HCT116 (cell line): Measurements from ENCODE around the gene ZFYVE27. TPM values are rescaled to one million over a fixed set of nuclear protein-coding genes. Genes with fewer than 3 reads are reported as not detected.

Experiments
- ATAC-seq: fragments of 200-7000 bp; cut with Tn5 transposase; 2 replicates; pipeline ENCODE4 v1.9.1; 2020; ENCODE audit warnings: mild to moderate bottlenecking, moderate library complexity
- BruUV-seq: library from RNA; stranded (reverse); fragments of 400-500 nt; replicated peaks from 2 replicates; lab custom pipeline; 2021; lab: Mats Ljungman, UMichigan
- CTCF ChIA-PET: fragments of 300-600 bp; sonication (Branson Sonifier 250); formaldehyde crosslinking; loops from one replicate; lab custom pipeline; 2021; ENCODE audit warnings: antibody characterized with exemption; lab: Charles Lee
- POLR2A ChIA-PET: fragments of 300-600, 350-600 bp; sonication (Branson Sonifier 250); formaldehyde crosslinking; loops from one replicate; lab custom pipeline; 2021; ENCODE audit warnings: antibody characterized with exemption; lab: Charles Lee
- RAD21 ChIA-PET, 2 experiments: fragments of 300-600 bp; sonication (Branson Sonifier 250); formaldehyde crosslinking; loops; one replicate each; lab custom pipeline; 2023; ENCODE audit warnings: low total read pairs in 2 of 2; ENCODE audit not compliant: uncharacterized antibody in 2 of 2, unreplicated experiment in 2 of 2, low non-redundant PET in 1 of 2; lab: Charles Lee
- DNase-seq: peaks from one replicate; pipeline ENCODE4 v3.0.0-alpha.2; 2010; ENCODE audit warnings: low read depth, low spot score
- H2AFZ ChIP-seq: fragments of 200-600 bp; shearing (Covaris generic), sonication (generic); 2 replicates; pipeline ENCODE4 v1.6.1; 2017; ENCODE audit warnings: low read depth, mixed run types, mixed read lengths, antibody characterized with exemption, low read length; ENCODE audit not compliant: poor library complexity, severe bottlenecking
- H3K27ac ChIP-seq: 2 replicates; pipeline ENCODE4 v1.5.1; 2012; ENCODE audit warnings: low read depth, low read length
- H3K27me3 ChIP-seq: fragments of 200-600 bp; sonication (generic); 2 replicates; pipeline ENCODE4 v1.6.1; 2016; ENCODE audit warnings: mixed run types, low read length, mixed read lengths; ENCODE audit not compliant: insufficient read depth
- H3K36me3 ChIP-seq, 2 experiments: fragments of 200-500 bp in 1 of 2; fragments of 200-600 bp in 1 of 2; sonication (Bioruptor generic) in 1 of 2; sonication (generic) in 1 of 2; 2 replicates each; pipeline versions ENCODE4 v1.5.1 to v1.6.1; 2014 to 2016; ENCODE audit warnings: low read length in 2 of 2, inconsistent platforms in 1 of 2, mixed read lengths in 1 of 2, mixed run types in 1 of 2; ENCODE audit not compliant: insufficient read depth in 2 of 2, control insufficient read depth in 1 of 2
- H3K4me1 ChIP-seq, 2 experiments: fragments of 200-600 bp in 1 of 2; sonication (generic) in 1 of 2; 2 replicates each; pipeline versions ENCODE4 v1.5.1 to v1.6.1; 2012 to 2017; ENCODE audit warnings: low read length in 2 of 2, inconsistent platforms in 1 of 2, mild to moderate bottlenecking in 1 of 2, mixed read lengths in 1 of 2, mixed run types in 1 of 2, moderate library complexity in 1 of 2; ENCODE audit not compliant: insufficient read depth in 2 of 2, control insufficient read depth in 1 of 2
- H3K4me2 ChIP-seq: fragments of 200-600 bp; sonication (generic); 2 replicates; pipeline ENCODE4 v1.6.1; 2017; ENCODE audit warnings: mixed run types, low read length, mixed read lengths
- H3K4me3 ChIP-seq, 2 experiments: fragments of 200-600 bp in 1 of 2; sonication (generic) in 1 of 2; replicated peaks in 1 of 2; 2 replicates each; pipeline ENCODE4 v1.5.1; 2011 to 2016; ENCODE audit warnings: low read length in 2 of 2, control low read depth in 1 of 2, low read depth in 1 of 2, mild to moderate bottlenecking in 1 of 2, mixed read lengths in 1 of 2, mixed run types in 1 of 2
- H3K79me2 ChIP-seq: fragments of 200-600 bp; sonication (generic); 2 replicates; pipeline ENCODE4 v1.6.1; 2017; ENCODE audit warnings: mild to moderate bottlenecking, mixed run types, low read length, moderate library complexity, mixed read lengths; ENCODE audit not compliant: insufficient read depth
- H3K9ac ChIP-seq: fragments of 200-600 bp; sonication (generic); 2 replicates; pipeline ENCODE4 v1.6.1; 2016; ENCODE audit warnings: low read length, mixed read lengths
- H3K9me2 ChIP-seq: fragments of 200-600 bp; sonication (generic), shearing (Covaris generic); 2 replicates; pipeline ENCODE4 v1.6.1; 2017; ENCODE audit warnings: mixed run types, mild to moderate bottlenecking, moderate library complexity; ENCODE audit not compliant: insufficient read depth
- H3K9me3 ChIP-seq, 2 experiments: fragments of 200-500 bp in 1 of 2; fragments of 200-600 bp in 1 of 2; sonication (Bioruptor generic) in 1 of 2; sonication (generic) in 1 of 2; 2 replicates each; pipeline ENCODE4 v1.6.1; 2014 to 2017; ENCODE audit warnings: low read length in 2 of 2, mixed read lengths in 2 of 2, inconsistent platforms in 1 of 2, low read depth in 1 of 2, mild to moderate bottlenecking in 1 of 2, mixed run types in 1 of 2, moderate library complexity in 1 of 2; ENCODE audit not compliant: control insufficient read depth in 1 of 2, insufficient read depth in 1 of 2
- H4K20me1 ChIP-seq: fragments of 200-600 bp; sonication (generic), shearing (Covaris generic); 2 replicates; pipeline ENCODE4 v1.6.1; 2017; ENCODE audit warnings: mixed run types, mild to moderate bottlenecking, moderate library complexity; ENCODE audit not compliant: insufficient read depth
- CEBPB ChIP-seq: IDR thresholded peaks from 2 replicates; pipeline ENCODE4 v1.6.1; 2012; ENCODE audit warnings: low read depth
- EGR1 ChIP-seq: IDR thresholded peaks from 2 replicates; pipeline ENCODE4 v1.6.1; 2012; ENCODE audit warnings: low read depth
- ELF1 ChIP-seq: IDR thresholded peaks from 2 replicates; pipeline ENCODE4 v1.6.1; 2012; ENCODE audit warnings: low read depth, borderline replicate concordance
- EZH2 ChIP-seq: fragments of 200-600 bp; sonication (generic); IDR thresholded peaks from 2 replicates; pipeline ENCODE4 v1.6.1; 2017; ENCODE audit warnings: antibody characterized with exemption, mixed run types
- FOSL1 ChIP-seq: IDR thresholded peaks from 2 replicates; pipeline ENCODE4 v1.6.1; 2012; ENCODE audit warnings: low read depth
- MAX ChIP-seq: IDR thresholded peaks from 2 replicates; pipeline ENCODE4 v1.6.1; 2012
- POLR2A ChIP-seq: IDR thresholded peaks from 2 replicates; pipeline ENCODE4 v1.7.0; 2011; ENCODE audit warnings: borderline replicate concordance; ENCODE audit not compliant: insufficient read depth, insufficient read length; ENCODE audit errors: extremely low read depth
- POLR2AphosphoS5 ChIP-seq: IDR thresholded peaks from 2 replicates; pipeline ENCODE4 v1.6.1; 2011; ENCODE audit warnings: mild to moderate bottlenecking, low read depth, low read length, moderate library complexity
- RAD21 ChIP-seq: IDR thresholded peaks from 2 replicates; pipeline ENCODE4 v1.6.1; 2012; ENCODE audit warnings: low read depth, mild to moderate bottlenecking
- REST ChIP-seq: IDR thresholded peaks from 2 replicates; pipeline ENCODE4 v1.6.1; 2012; ENCODE audit warnings: low read depth
- SIN3A ChIP-seq: IDR thresholded peaks from 2 replicates; pipeline ENCODE4 v1.6.1; 2012; ENCODE audit warnings: low read depth
- SP1 ChIP-seq: IDR thresholded peaks from 2 replicates; pipeline ENCODE4 v1.6.1; 2012; ENCODE audit warnings: low read depth
- SRF ChIP-seq: IDR thresholded peaks from 2 replicates; pipeline ENCODE4 v1.6.1; 2012; ENCODE audit warnings: low read depth
- TCF7L2 ChIP-seq: IDR thresholded peaks from 2 replicates; pipeline ENCODE4 v1.7.0; 2011; ENCODE audit warnings: borderline replicate concordance, inconsistent platforms; ENCODE audit not compliant: insufficient read depth, insufficient read length; ENCODE audit errors: extremely low read depth
- ZFX ChIP-seq: fragments of 450-650 bp; IDR thresholded peaks from 2 replicates; pipeline ENCODE4 v1.6.1; 2017
- ZNF274 ChIP-seq: fragments of 200-500 bp; sonication (Bioruptor generic); IDR thresholded peaks from 2 replicates; pipeline ENCODE4 v1.6.1; 2014; ENCODE audit warnings: mild to moderate bottlenecking, low read depth, low read length, inconsistent platforms
- intact Hi-C: fragments of 100-400 bp; cut with micrococcal nuclease; formaldehyde crosslinking; loops from 2 replicates; pipeline ENCODE4 v1.10.0; 2022
- total RNA-seq: library from RNA; stranded (reverse); gene quantifications from one replicate; pipeline ENCODE4 v1.2.1, GENCODE V29; 2021; ENCODE audit not compliant: unreplicated experiment
- TF ChIP-seq, protein P1 (sequence below), 3 experiments: fragments of 200-600 bp in 1 of 3; sonication (generic) in 1 of 3; IDR thresholded peaks in 2 of 3; conservative IDR thresholded peaks in 1 of 3; 2 replicates each; pipeline ENCODE4 v1.5.1; 2012 to 2017; ENCODE audit warnings: low read depth in 2 of 3, low read length in 2 of 3, antibody characterized with exemption in 1 of 3, borderline replicate concordance in 1 of 3, control low read depth in 1 of 3, mild to moderate bottlenecking in 1 of 3, mixed read lengths in 1 of 3, mixed run types in 1 of 3, moderate library complexity in 1 of 3; ENCODE audit not compliant: insufficient read depth in 1 of 3
- TF ChIP-seq, protein P2 (sequence below): IDR thresholded peaks from 2 replicates; pipeline ENCODE4 v1.6.1; 2012
- TF ChIP-seq, protein P3 (sequence below): IDR thresholded peaks from 2 replicates; pipeline ENCODE4 v1.6.1; 2011; ENCODE audit warnings: mild to moderate bottlenecking, low read length, moderate library complexity; ENCODE audit not compliant: insufficient replicate concordance; ENCODE audit errors: extremely low read depth

Gene ZFYVE27
- total RNA-seq, 1 experiment from 2014 or later: 28.4 TPM

DNA sequence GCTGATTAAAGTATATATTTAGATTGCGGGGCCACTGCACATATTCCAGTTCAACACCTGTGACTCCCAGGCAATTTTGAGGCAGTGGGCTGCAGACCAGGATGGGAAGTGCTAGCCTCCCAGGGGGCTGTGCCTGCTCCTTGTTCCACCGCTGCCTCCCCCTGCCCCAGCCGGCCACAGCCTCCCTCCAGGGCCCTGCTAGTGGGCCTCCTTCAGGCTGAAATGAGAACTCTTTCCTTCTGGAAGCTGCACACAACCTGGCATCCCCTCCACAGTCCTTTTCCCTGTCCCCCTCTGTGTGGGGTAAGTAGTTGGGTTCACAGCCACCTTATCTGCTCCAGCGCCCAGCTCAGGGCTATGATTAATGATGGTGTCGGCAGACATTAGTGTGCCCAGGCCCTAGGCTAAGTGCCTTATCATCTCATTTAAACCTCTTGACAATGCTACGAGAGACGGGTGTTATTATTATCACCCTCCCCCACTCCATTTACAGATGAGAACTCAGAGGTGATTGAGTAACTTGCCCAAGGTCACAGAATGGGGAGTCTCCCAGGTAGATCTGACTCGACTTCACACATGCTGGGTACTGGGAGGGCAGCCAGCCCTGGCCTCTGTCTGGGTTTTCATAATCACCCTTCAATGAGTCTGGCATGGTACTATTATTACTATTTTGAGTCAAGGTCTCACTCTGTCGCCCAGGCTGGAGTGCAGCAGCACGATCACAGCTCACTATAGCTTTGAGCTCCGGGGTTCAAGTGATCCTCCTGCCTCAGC, 45.7 kb downstream of the ZFYVE27 start:
- Histone ChIP-seq H3K9ac (no peak overlapping the region), H2AFZ (no peak overlapping the region), H3K9me3 (no peaks in the 10 kb centered on the region), H3K36me3 (no peaks in the 10 kb centered on the region), H3K79me2 (no peaks in the 10 kb centered on the region), H3K9me2 (no peaks in the 10 kb centered on the region), H3K4me3 (no peak overlapping the region), H3K27me3 (no peaks in the 10 kb centered on the region), H4K20me1 (no peaks in the 10 kb centered on the region), H3K4me1 (no peaks in the 10 kb centered on the region), H3K4me2 (no peak overlapping the region), H3K27ac (no peak overlapping the region)
- no TSS peak for BruUV-seq
- ATAC-seq (no peak), DNase-seq (no peak)
- ChIA-PET RAD21 (no interaction called here), CTCF (no interaction called here), POLR2A (no interaction called here)
- intact Hi-C loops: no loop called here
- TF ChIP-seq POLR2A: no peak
- no peak for TF ChIP-seq RAD21
- no peak for TF ChIP-seq CEBPB
- TF ChIP-seq ZNF274: no peak
- no peak for TF ChIP-seq FOSL1
- TF ChIP-seq MAX: no peak
- TF ChIP-seq, protein P1, sequence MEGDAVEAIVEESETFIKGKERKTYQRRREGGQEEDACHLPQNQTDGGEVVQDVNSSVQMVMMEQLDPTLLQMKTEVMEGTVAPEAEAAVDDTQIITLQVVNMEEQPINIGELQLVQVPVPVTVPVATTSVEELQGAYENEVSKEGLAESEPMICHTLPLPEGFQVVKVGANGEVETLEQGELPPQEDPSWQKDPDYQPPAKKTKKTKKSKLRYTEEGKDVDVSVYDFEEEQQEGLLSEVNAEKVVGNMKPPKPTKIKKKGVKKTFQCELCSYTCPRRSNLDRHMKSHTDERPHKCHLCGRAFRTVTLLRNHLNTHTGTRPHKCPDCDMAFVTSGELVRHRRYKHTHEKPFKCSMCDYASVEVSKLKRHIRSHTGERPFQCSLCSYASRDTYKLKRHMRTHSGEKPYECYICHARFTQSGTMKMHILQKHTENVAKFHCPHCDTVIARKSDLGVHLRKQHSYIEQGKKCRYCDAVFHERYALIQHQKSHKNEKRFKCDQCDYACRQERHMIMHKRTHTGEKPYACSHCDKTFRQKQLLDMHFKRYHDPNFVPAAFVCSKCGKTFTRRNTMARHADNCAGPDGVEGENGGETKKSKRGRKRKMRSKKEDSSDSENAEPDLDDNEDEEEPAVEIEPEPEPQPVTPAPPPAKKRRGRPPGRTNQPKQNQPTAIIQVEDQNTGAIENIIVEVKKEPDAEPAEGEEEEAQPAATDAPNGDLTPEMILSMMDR (IDR thresholded peaks at IDR 0.05 in 2 of 3, conservative IDR thresholded peaks at IDR 0.05 in 1 of 3; ENCODE audit: borderline replicate concordance in 1 of 3, insufficient read depth in 1 of 3, low read depth in 2 of 3, low read length in 2 of 3): no peak
- no peak for TF ChIP-seq SRF
- TF ChIP-seq SP1: no peak
- no peak for TF ChIP-seq SIN3A
- no peak for TF ChIP-seq EGR1
- no peak for TF ChIP-seq ZFX
- TF ChIP-seq EZH2: no peak
- TF ChIP-seq, protein P2, sequence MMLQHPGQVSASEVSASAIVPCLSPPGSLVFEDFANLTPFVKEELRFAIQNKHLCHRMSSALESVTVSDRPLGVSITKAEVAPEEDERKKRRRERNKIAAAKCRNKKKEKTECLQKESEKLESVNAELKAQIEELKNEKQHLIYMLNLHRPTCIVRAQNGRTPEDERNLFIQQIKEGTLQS: no peak
- no peak for TF ChIP-seq REST
- TF ChIP-seq, protein P3, sequence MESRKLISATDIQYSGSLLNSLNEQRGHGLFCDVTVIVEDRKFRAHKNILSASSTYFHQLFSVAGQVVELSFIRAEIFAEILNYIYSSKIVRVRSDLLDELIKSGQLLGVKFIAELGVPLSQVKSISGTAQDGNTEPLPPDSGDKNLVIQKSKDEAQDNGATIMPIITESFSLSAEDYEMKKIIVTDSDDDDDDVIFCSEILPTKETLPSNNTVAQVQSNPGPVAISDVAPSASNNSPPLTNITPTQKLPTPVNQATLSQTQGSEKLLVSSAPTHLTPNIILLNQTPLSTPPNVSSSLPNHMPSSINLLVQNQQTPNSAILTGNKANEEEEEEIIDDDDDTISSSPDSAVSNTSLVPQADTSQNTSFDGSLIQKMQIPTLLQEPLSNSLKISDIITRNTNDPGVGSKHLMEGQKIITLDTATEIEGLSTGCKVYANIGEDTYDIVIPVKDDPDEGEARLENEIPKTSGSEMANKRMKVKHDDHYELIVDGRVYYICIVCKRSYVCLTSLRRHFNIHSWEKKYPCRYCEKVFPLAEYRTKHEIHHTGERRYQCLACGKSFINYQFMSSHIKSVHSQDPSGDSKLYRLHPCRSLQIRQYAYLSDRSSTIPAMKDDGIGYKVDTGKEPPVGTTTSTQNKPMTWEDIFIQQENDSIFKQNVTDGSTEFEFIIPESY: no peak
- TF ChIP-seq ELF1: no peak
- no peak for TF ChIP-seq POLR2AphosphoS5
- no peak for TF ChIP-seq TCF7L2
